Stimulated activated CD4-positive, alpha-beta T cell treated with anti-CD3 and anti-CD28 coated beads, Interleukin-12 subunit alpha, Interleukin-12 subunit beta, amount 100 ng/mL, for 24 hours (primary cell): ENCODE measurements around the gene DYNLT1.
"Not testable (repeated sequence)": the region's sequence is repeated elsewhere in the genome, so short reads cannot be mapped to it uniquely, and the experiment has no call there.

Experiments
- DNase-seq, 2 experiments: peaks; one replicate each; pipeline ENCODE4 v3.0.0-alpha.2; 2020; ENCODE audit warnings: low read depth in 2 of 2

DYNLT1 gene

DNA sequence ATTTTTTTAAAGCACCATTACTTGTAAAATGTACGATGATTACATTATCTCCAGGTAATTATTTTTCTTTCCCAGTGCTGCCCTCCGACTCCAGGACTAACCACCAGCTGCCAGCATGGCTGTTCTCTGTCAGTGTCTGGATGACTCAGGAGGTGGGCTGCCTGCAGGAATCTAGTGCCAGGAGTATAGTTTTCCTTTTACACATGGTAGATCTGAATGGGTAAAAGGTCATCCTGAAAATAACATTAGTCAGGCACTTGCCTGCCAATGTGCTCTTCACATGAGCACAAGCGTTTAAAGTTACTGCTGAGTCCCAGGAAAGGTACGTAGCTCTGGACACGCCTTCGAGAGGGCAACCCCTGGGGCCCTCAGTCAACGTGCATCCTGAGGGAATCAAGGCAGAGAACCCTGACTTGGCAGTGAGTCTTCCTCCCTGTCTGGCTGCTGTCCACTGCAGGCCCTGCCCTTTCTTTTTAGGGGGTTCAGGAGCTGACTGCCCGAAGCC, 2.4 kb downstream of the DYNLT1 start:
- DNase-seq: no peak

DNA sequence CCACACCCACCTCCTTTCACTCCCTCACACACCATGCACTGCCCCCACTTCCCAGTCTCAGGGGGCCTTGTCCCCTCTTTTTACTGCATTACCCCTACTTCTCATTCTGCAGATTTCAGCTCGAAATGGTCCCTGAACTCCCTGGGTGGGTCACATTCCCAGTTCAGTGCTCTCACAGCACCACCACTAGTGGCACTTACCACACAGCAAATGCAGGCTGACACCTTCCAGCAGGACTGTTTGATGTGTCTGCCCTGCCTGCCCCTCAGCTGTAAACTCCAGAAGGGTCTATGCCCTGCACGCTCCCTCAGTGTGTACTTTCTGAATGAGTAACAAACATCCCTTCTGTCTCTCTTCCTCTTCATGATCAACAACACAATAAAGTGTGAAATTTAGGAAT, 4.0 kb downstream of the DYNLT1 start:
- DNase-seq: no peak

DNA sequence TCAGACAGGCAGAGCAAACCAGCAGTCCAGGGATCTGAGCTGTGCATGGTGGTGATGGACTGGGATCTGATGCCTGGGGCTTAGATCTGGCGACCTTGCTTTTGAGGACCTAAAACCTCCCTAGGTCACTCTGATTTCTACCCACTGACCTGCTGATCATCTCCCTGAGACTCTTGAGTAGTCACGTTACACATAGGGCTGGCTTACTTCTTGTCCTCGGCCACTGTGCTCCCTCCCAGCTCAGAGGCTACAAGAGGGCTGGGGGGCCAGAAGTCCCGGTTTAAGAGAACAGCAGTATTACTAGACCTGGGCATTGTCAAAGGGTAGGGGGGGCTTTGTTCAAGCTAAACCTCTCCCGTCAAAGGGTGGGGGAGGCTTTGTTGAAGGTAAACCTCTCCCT, 5.5 kb downstream of the DYNLT1 start:
- DNase-seq: no peak

DNA sequence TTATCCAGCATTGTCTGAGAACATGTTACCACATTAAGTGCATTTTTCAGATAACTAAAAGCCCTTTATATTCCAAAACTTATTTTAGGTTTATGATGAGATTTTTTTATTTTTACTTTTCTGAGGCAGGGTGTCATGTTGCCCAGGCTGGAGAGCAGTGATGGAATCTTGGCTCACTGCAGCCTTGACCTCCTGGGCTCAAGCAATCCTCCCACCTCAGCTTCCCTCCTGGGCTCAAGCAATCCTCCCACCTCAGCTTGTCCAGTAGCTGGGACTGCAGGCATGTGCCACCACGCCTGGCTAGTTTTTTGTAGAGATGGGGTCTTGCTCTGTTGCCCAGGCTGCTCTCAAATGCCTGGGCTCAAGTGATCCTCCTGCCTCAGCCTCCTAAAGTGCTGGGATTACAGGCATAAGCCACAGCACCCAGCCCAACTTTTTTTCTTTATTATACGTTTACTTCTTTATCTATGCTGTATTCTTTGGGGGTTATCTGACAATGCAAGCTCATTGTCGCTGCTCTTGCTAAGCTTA, 6.2 kb downstream of the DYNLT1 start:
- DNase-seq: no peak

DNA sequence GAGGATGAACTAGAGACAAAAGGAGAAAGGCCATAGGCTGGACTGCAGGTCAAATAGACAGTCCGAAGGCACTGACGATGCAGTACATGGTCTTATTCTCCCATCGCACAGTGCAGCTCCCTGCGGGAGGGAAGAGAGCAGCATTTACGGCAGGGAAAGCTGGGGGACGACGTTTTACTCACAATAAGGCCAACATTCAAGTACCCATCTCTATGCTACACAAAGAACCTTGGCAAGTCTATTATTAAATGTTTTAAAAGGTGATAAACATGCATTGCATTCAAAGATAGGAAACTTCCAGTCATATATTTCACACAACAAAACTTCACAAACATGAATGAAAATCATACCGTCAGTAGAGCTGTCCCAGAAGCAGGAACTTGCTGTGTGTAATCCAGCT, 7.8 kb downstream of the DYNLT1 start:
- DNase-seq: no peak

DNA sequence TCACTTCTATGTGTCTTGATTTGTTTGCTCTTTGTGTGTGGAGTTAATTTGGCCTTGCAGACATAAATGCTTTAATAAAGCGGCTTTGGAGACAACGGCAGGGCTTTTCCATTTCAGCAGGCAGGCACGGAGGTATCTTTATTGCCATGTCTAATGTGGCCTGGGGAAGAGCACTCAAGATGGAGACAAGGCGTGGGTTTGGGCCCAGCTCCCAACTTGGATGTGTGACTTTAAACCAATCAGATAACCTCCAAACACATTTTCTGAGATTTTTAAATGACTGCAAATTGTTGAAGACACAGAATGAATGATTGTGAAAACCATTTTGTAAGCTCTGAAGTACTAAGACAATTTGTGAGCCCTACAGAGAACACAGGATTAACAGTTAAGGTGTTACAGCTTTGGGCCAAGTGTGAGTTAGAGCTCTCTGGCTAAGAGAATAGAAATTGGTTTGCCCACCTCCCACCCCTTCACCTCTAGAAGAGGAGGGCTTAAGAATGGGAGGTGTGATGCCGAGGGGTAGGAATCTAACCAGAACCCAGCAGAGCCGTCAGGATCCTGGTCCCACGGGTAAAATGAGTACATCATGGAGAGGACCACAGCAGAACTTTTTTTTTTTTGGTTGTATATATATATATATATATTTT, 9.0 kb downstream of the DYNLT1 start:
- DNase-seq: no peak

DNA sequence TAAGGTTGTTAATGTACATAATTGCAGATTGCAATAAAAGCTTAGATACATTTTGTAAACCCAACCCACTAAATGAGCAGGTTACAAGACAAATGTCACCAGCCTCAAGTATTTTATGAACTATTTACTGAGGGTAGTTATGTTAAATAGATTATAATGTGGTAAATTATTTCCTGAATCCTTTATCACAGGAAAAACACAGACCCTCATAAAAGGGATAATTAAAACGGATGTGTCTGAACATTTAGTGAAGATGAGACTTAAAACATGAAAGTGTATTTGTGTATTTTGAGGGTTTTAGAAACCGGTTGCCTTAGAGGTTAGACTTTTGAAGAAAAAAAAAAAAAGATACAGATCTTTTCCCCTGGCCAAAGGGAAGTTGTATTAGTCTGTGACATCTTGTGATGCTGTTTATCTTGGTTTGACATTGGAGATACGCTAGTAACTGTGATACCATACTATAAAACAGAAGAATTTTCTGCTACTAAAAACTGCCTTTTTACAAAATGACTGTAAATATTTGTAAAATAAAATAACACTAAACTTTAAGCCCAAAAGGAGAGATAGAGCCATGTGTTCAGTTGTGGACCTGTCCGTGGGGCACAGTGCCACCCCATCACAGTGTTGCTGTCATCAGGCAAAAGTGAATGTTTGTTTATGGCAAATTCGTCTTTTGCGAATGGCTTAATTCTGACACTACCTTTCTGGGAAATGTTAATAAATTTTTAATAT, 9.7 kb downstream of the DYNLT1 start:
- no peak for DNase-seq

DNA sequence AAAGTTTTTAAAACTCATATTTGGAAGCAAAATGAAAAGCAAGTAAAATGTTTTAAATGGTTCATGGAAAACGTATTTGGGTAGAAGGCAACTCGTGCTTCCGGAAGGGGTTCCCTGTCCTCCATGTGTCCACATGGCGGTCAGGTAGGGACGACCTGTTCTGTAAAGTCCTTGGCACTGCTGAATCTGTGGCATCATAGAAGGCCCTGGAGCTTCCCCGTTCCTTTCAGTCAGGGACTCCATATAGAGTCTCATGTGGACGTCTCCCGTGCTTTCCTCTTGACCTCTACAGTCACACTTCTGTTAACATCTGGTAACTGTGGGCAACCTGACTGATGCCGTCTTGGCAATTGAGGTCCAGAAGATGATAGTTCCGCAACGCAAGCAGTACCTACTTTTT, 11.4 kb downstream of the DYNLT1 start:
- no peak for DNase-seq

DNA sequence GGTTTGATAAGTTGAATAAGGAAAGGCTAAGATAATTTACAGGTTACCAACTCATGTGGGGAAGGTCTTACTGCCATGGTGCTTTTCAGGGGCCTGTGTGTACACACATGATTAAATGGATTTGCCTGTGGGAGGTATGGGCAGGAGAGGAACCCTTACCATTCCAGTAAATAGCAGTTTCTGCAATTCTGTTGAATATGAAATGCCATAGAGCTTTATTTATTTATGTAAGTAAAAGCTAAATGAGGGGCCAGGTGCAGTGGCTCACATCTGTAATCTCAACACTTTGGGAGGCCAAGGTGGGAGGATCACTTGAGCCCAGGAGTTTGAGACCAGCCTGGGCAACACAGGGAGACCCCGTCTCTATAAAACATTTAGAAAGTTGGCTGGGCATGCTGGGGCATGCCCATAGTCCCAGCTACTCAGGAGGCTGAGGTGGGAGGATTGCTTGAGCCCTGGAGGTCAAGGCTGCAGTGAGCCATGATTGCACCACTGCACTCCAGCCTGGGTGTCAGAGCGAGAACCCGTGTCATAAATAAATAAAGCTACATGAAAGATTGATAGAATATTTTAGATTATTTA, 11.9 kb downstream of the DYNLT1 start:
- not testable (repeated sequence) for DNase-seq

DNA sequence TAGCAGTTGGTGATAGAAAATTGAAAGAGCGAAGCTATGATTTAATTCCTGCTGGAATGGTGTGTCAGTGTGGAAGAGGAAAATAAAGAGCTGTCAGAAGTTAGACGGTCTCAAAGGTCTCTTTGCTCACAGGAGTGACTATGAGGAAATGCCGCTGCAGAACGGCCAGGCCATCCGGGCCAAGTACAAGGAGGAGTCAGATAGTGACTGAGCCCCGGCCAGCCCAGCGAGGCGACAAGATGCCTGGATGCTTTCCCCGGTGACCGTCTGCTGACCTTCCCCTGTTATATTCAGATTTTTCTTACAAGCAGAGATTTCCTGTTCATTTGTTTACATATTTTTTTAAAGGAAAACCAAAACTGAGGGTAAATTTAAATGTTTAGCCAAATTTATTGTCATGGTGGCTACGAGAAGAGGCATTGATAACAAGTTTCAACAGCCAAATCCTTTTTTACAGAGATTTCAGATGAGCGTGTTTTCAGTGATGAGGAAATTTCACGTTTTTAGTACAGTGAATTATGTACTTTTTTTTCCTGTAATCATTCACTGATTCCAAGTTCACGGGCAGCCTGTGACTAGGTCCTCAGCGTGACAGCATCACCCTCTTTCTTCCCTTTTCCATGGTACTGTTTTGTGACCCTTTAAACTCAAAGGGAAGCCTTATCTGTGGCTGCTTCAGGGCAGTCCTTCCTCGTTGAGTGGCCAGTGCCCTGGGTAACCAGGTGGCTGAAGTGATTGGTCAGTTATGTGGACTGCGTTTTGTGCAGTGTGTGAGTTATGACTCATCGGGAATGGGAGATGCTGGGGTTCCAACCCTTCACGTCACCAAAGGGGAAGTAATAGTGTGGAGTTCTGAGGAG, 12.6 kb downstream of the DYNLT1 start:
- no peak for DNase-seq

DNA sequence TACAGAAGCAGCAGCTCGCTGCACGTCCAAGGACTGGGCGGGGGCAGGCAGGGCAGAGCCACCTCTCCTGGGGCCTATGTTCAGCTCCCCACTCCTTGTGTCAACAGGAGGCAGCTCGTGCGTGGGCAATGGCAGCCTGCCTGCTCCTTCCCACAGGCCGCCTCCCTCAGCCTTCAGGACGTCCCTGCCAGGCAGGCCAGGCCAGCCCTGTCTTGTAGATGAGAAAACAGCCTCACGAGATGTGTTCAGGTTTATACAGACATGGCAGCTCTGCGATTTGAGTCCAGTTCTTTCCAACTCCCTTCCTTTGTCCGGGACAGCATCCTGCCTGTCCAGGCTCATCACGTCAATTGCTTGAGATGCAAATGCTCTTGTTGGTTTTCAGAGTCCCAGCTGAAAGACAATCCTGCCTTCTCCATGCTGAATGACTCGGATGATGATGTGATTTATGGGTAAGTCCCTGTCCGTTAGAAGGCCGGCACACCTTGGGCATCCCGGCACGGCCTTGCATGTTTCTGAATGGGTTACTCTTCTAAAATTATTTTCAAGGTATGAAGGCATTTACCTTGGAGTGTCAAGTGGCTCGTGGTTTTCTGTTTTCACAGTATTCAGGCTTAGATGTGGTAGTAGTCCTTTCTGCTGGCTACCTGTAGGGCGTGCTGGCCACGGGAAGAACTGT, 13.5 kb downstream of the DYNLT1 start:
- no peak for DNase-seq

DNA sequence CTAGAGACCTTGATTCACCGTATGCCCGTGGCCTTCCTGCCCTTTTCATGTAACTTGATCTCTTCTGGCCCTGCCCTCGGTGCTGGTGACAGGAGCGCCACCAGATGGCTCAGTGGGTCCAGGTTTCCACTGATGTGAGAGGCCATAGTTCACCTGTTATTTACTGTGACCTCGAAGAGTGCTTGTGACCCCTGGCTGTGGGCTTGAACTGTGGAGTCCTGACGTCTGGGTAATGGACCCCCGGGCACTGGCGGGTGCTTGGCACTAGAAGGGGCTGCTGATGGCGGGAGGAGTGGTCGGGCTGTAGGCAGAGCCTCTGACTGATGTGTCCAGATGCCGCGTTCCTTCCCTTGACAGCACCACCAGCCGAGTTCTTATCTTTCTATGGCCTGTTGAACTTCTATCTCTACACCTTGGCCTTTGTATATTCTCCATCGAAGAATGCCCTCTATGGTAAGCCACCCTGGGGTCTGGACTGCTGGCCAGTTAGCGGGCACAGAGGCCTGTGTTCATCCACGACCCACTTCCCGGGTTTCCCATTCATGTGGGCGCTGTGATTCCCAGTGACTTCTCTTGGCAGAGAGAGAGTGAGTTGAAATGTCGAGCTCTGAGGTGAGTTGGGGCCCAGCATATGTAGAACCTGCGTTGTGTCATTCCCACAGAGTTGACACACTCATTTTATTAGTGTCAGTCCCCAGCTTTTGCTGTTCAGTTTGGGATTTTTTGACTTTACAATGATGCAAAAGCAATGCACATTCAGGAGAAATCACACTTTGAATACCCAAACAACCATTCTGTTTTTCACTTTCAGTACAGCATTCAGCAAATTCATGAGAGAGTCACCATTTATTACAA, 14.9 kb downstream of the DYNLT1 start:
- DNase-seq: no peak

DNA sequence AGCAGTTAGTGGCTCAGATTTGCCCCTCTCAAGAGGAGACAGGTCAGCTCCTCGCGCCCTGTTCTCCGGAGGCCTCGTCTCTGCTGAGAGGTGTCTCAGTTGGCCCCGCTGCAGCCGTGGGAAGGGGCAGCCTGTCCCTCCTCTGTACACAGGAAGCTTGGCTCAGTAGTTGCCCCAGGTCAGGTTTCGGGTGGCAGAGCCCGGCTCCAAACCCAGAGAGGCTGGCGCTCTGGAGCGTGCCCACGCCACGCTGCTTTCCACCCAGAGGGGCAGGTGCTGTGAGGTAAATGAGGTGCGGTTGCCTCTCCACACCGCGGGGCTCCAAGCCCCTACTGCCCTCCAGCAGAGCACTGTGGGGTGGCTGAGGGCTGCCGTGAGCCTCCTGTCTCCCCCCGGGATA, 16.0 kb downstream of the DYNLT1 start:
- DNase-seq: no peak

DNA sequence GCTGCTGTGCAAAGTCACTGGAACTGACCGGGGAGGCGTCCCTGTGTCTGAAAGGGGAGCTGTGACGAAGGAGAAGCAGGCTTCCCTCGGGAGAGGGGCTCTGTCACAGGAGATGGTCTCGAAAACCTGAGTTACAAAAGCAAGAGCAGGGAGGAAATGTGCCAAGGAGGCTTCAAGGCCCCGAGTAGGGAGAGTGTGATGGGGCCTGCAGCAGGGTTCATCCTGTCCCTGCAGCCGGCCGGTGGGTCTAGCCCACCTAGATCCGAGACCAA, 16.7 kb downstream of the DYNLT1 start:
- no peak for DNase-seq

DNA sequence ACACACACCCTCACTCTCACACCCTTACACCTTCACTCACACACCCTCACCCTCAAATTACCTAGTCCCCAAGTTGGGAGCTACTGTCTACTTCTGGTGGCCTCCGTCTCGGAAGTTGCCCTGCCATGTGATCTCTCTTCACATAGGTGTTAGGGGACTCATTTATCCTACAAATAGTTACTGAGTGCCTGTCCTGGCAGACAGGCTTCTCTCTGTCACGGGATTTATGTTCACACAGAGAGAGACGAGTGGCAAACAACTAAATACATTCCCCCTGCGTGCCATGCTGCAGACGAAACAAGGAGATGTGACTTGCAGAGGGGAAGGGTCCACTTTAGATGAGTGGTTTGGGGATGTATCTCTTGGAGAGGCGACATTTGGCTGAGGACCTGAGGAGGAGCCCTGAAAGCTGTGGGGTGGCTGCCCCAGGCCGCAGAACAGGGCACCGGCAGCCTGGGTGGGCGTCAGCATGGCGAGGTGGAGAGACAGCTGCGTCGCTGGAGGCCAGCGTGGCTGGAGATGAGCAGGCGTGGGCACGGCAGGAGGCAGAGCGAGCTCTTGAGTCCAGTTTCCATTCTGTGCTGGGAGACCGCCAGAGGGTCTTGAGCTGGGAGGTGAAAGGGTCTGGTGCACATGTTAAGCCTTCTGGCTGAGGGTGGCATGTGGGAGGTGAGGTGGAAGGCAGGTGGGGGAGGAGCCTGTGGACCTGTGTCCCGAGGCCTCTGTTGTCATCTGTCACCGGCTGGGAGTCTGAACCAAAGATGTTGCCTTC, 17.2 kb downstream of the DYNLT1 start:
- no peak for DNase-seq

DNA sequence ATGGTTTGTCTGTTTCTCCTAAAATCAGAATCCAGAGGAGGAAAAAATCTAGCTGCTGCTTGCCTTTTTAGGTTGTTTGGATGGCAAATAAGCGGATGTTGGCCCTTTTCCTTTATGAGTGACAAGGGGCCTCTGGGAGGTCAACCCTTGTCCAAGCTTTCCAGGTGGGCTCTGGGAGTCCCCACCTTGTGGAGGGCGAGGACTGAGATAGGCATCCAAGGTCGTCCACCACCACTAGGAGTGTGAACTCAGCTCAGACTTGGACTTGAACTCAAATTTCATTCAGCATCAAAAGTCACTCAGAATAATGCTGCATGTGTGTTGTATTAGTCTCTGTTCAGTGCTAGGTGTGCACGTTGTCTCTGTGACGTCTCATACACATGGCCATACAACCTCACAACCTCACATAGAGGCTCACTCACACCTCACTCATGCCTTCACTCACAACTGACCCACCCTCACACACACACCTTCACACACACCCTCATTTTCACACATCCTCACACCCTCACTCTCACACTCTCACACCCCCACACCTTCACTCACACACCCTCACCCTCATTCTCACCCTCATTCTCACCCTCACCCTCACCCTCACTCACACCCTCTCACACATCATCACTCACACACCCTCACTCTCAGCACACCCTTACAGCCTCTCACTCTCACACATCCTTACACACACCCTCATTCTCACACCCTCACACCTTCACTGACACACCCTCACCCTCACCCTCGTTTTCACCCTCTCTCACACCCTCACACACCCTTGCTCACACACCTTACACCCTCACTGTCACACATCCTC, 18.0 kb downstream of the DYNLT1 start:
- no peak for DNase-seq

DNA sequence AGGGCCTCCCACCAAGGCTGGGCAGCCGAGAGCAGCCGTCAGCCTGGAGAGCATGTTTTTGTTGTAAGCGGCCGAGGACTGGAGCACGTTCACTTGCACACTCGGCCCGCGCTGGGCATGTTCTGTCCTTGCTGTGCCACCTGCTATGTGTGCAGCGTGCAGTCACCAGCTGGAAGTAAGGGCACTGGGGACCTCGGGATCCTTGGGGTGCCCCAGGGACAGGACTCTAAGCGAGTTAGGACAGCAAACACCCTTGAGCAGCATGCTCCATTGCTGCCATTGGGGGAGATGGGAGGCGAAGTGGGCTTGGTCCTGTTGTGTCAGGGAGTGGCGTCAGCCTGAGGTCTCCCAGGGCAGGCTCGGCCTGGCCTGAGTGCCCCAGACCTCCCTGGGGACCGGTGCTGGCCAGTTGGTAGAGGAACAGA, 18.6 kb downstream of the DYNLT1 start:
- DNase-seq: no peak

DNA sequence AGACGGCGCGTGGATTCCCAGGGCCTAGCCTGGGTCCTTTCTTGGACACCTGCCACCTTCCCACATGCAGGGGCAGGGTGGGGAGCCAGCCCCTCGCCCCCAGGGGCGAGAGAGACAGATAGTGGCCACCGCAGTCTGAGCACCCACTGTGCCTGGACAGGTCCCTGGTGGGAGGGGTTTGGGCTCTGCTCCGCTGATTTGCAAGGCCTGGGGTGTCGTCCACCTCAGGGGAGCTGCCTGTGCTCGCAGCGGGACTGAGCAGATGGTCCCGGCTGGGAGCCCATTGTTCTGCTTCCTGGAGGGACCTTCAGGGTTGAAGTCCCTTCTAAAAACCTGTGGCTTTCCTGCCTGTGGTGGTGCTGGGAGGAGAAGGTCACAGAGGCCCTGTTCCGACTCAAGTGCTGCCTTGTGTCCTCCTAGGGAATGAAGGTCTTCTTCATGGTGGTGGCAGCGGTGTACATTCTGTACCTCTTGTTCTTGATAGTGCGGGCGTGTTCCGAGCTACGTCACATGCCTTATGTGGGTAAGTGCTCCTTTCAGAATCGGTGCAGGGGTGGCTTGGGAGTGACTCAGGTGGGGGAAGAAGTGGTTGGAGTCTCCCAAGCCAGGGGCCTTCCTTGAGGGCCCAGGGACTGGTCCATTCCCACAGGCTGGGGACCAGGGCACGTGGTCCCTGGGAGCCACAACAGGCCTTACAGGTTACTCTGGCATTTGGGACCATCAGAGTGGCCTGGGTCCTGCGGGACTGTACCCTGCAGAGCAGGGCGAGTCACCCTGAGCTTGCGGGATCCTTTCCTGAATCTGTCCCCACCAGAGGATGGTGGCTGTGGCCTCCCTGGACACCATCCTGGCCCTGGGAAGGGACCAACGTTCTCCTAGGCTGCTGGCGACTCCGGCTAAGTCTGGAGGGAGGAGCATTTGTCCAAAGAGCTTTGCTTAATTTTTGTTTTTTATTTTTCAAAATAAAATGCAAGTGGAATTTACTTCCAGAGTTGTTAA, 19.6 kb downstream of the DYNLT1 start:
- DNase-seq: no peak
